SH-SY5Y (cell line): ENCODE measurements around the gene HLF.

Experiments
- GATA2 ChIP-seq: IDR thresholded peaks from 2 replicates; pipeline ENCODE4 v1.6.1; 2011; ENCODE audit warnings: mild to moderate bottlenecking, low read depth, low read length
- GATA3 ChIP-seq: IDR thresholded peaks from 2 replicates; pipeline ENCODE4 v1.6.1; 2011; ENCODE audit warnings: low read depth, mild to moderate bottlenecking, low read length, moderate library complexity

- no peak for TF ChIP-seq GATA3
- no peak for TF ChIP-seq GATA2
Observed at GRCh38 chr17:55281649-55282378, 17.1 kb downstream of the HLF start.
